BE2C (cell line): ENCODE measurements around the gene CYBB.

ENCODE experiments used
- DNase-seq: peaks from one replicate; pipeline ENCODE4 v3.0.0-alpha.2; 2020
- H3K27me3 ChIP-seq: fragments of 250-450 bp; sonication (Bioruptor Pico); 2 replicates; pipeline ENCODE4 v1.5.1; 2020; ENCODE audit warnings: mild to moderate bottlenecking
- H3K36me3 ChIP-seq: fragments of 250-450 bp; sonication (Bioruptor Pico); 2 replicates; pipeline ENCODE4 v1.5.1; 2020; ENCODE audit warnings: mild to moderate bottlenecking
- H3K4me1 ChIP-seq: fragments of 250-450 bp; sonication (Bioruptor Pico); 2 replicates; pipeline ENCODE4 v1.5.1; 2020
- H3K4me3 ChIP-seq: 2 replicates; pipeline ENCODE4 v1.5.1; 2011; ENCODE audit warnings: low read depth, low read length
- H3K9me3 ChIP-seq: fragments of 250-450 bp; sonication (Bioruptor Pico); 2 replicates; pipeline ENCODE4 v1.5.1; 2020
- CTCF ChIP-seq: IDR thresholded peaks from 2 replicates; pipeline ENCODE4 v1.5.1; 2012; ENCODE audit warnings: mild to moderate bottlenecking, low read depth, low read length

The CYBB gene

GRCh38 chrX:37817176-37817575 lies 37.3 kb downstream of the CYBB start:
- no peaks in the 10 kb centered on the region for H3K4me1 ChIP-seq
- H3K9me3 ChIP-seq, result no peaks in the 10 kb centered on the region

GRCh38 chrX:37817579-37817978 lies 37.7 kb downstream of the CYBB start:
- DNase-seq, result no peak
- TF ChIP-seq CTCF, result no peak
- Histone ChIP-seq H3K27me3 (no peaks in the 10 kb centered on the region), H3K4me3 (no peak overlapping the region), H3K4me1 (no peaks in the 10 kb centered on the region), H3K9me3 (no peaks in the 10 kb centered on the region), H3K36me3 (no peaks in the 10 kb centered on the region)

More at GRCh38 chrX:37817176-37817575, 37.3 kb downstream of the CYBB start:
- no peaks in the 10 kb centered on the region for H3K36me3 ChIP-seq
- TF ChIP-seq CTCF, result no peak
- no peak overlapping the region for H3K4me3 ChIP-seq
- no peak for DNase-seq
- H3K27me3 ChIP-seq, result no peaks in the 10 kb centered on the region

DNA sequence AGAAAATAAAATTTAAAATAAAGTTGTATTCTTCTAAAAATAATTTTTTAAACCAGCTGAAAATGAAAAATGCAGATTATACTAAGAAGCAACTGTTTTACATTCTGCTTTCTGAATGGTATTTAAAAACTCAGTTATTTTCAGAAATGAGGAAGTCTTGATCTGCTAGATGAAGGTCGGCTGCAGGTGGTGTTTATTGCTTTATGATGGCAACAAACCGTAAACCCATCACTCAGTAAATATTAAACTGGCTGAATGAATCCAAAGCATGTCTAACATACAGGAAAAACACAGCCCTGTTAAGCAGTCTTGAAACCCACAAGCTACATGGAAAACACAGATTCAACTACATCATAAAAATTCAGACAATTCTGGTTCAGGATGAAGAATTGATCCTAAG lies 38.2 kb downstream of the CYBB start:
- no peaks in the 10 kb centered on the region for H3K27me3 ChIP-seq
- H3K36me3 ChIP-seq, result no peaks in the 10 kb centered on the region
- DNase-seq, result no peak
- H3K4me3 ChIP-seq, result no peak overlapping the region
- no peak for TF ChIP-seq CTCF
- no peaks in the 10 kb centered on the region for H3K4me1 ChIP-seq
- H3K9me3 ChIP-seq, result no peaks in the 10 kb centered on the region

GRCh38 chrX:37820646-37821045 lies 40.8 kb downstream of the CYBB start:
- Histone ChIP-seq H3K27me3 (no peaks in the 10 kb centered on the region), H3K36me3 (no peaks in the 10 kb centered on the region), H3K4me3 (no peak overlapping the region), H3K9me3 (no peaks in the 10 kb centered on the region), H3K4me1 (no peaks in the 10 kb centered on the region)
- no peak for TF ChIP-seq CTCF
- no peak for DNase-seq

GRCh38 chrX:37824491-37825214 lies 44.8 kb downstream of the CYBB start:
- TF ChIP-seq CTCF, result no peak
- no peaks in the 10 kb centered on the region for H3K4me1 ChIP-seq
- H3K4me3 ChIP-seq, result no peak overlapping the region
- no peaks in the 10 kb centered on the region for H3K27me3 ChIP-seq
- no peaks in the 10 kb centered on the region for H3K36me3 ChIP-seq
- DNase-seq, result no peak
- H3K9me3 ChIP-seq, result no peaks in the 10 kb centered on the region

DNA sequence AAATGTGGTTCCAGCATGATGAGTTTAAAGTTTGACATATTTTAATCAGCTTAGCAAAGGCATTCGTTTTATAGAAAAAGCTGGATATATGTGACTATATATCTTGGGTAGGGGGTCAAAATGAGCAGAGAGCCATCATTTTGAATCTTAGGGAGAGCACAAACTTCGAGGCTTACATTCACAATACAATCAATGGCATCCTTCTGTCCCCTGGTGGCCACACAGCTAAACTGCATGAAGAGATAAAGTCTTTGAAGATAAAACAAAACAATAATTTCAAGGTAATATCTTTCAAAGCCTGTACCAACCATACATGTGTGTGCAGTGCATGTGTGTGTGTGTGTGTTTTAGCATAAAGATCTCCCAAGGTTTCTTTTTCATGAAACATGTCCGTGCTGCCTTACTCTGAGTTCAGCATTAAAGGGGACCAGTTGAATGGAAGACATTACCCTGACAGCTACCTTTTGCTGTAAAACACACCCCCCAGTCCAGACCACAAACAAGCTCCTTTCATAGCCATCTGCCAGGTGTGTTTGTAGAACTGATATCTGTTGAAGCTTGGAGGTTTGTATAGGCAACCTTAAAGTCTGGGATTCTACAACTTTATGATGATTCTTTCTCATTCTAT lies 45.5 kb downstream of the CYBB start:
- Histone ChIP-seq H3K4me1 (no peaks in the 10 kb centered on the region), H3K4me3 (no peak overlapping the region), H3K9me3 (no peaks in the 10 kb centered on the region), H3K27me3 (no peaks in the 10 kb centered on the region), H3K36me3 (no peaks in the 10 kb centered on the region)
- DNase-seq, result peak; percentile 26
- peak; percentile 84 for TF ChIP-seq CTCF
